H9 (cell line): ENCODE data around the gene CARM1. TPM values are rescaled to one million over a fixed set of nuclear protein-coding genes. Genes with fewer than 3 reads are reported as not detected.

Source experiments
- DNase-seq: peaks from one replicate; pipeline ENCODE4 v3.0.0-alpha.2; 2017
- H2AFZ ChIP-seq: one replicate; pipeline ENCODE4 v1.6.1; 2013; ENCODE audit warnings: mild to moderate bottlenecking, low read length, control low read depth, moderate library complexity
- H2AK5ac ChIP-seq: 2 replicates; pipeline ENCODE4 v1.6.1; 2013; ENCODE audit warnings: low read length, control low read depth, mixed read lengths; ENCODE audit not compliant: insufficient read length
- H2BK120ac ChIP-seq: one replicate; pipeline ENCODE4 v1.6.1; 2013; ENCODE audit warnings: low read depth, mild to moderate bottlenecking, low read length, control low read depth, inconsistent platforms; ENCODE audit not compliant: poor library complexity, severe bottlenecking
- H2BK12ac ChIP-seq: 2 replicates; pipeline ENCODE4 v1.6.1; 2013; ENCODE audit warnings: low read length, control low read depth, mixed read lengths, low read depth; ENCODE audit not compliant: insufficient read length
- H2BK15ac ChIP-seq: 2 replicates; pipeline ENCODE4 v1.6.1; 2013; ENCODE audit warnings: low read depth, low read length, control low read depth
- H2BK20ac ChIP-seq: one replicate; pipeline ENCODE4 v1.6.1; 2013; ENCODE audit warnings: low read depth, mild to moderate bottlenecking, low read length, control low read depth, inconsistent platforms; ENCODE audit not compliant: poor library complexity, severe bottlenecking
- H2BK5ac ChIP-seq: 2 replicates; pipeline ENCODE4 v1.6.1; 2013; ENCODE audit warnings: low read length, control low read depth, mixed read lengths; ENCODE audit not compliant: insufficient read length
- H3K14ac ChIP-seq: 2 replicates; pipeline ENCODE4 v1.6.1; 2013; ENCODE audit warnings: low read length, control low read depth; ENCODE audit not compliant: insufficient read depth
- H3K18ac ChIP-seq: 2 replicates; pipeline ENCODE4 v1.6.1; 2013; ENCODE audit warnings: low read depth, mild to moderate bottlenecking, mixed read lengths, low read length, control low read depth; ENCODE audit not compliant: insufficient read length
- H3K23ac ChIP-seq: 2 replicates; pipeline ENCODE4 v1.6.1; 2013; ENCODE audit warnings: low read length, control low read depth, mixed read lengths, low read depth; ENCODE audit not compliant: insufficient read length
- H3K23me2 ChIP-seq: 2 replicates; pipeline ENCODE4 v1.6.1; 2013; ENCODE audit warnings: low read depth, mild to moderate bottlenecking, mixed read lengths, low read length, control low read depth; ENCODE audit not compliant: insufficient read length, poor library complexity, severe bottlenecking
- H3K27ac ChIP-seq: 2 replicates; pipeline ENCODE4 v1.5.1; 2013; ENCODE audit warnings: low read length, control low read depth, mixed read lengths, low read depth; ENCODE audit not compliant: insufficient read length
- H3K27me3 ChIP-seq: 2 replicates; pipeline ENCODE4 v1.6.1; 2013; ENCODE audit warnings: low read length, control low read depth, inconsistent platforms; ENCODE audit not compliant: insufficient read depth
- H3K4ac ChIP-seq: 2 replicates; pipeline ENCODE4 v1.6.1; 2013; ENCODE audit warnings: low read depth, mild to moderate bottlenecking, control low read depth, inconsistent platforms, low read length, moderate library complexity
- H3K4me1 ChIP-seq: 2 replicates; pipeline ENCODE4 v1.6.1; 2013; ENCODE audit warnings: low read length, control low read depth, inconsistent platforms; ENCODE audit not compliant: insufficient read depth
- H3K4me2 ChIP-seq: 2 replicates; pipeline ENCODE4 v1.6.1; 2013; ENCODE audit warnings: low read length, control low read depth, mixed read lengths; ENCODE audit not compliant: insufficient read length, insufficient read depth
- H3K56ac ChIP-seq: 2 replicates; pipeline ENCODE4 v1.6.1; 2013; ENCODE audit warnings: low read depth, mild to moderate bottlenecking, mixed read lengths, low read length, control low read depth; ENCODE audit not compliant: insufficient read length
- H3K79me1 ChIP-seq: 2 replicates; pipeline ENCODE4 v1.6.1; 2013; ENCODE audit warnings: low read depth, mild to moderate bottlenecking, moderate library complexity, low read length, control low read depth, inconsistent platforms; ENCODE audit not compliant: insufficient read depth, poor library complexity, severe bottlenecking
- H3K79me2 ChIP-seq: 2 replicates; pipeline ENCODE4 v1.6.1; 2013; ENCODE audit warnings: low read length, control low read depth, inconsistent platforms; ENCODE audit not compliant: insufficient read depth
- H3K9ac ChIP-seq: 2 replicates; pipeline ENCODE4 v1.6.1; 2013; ENCODE audit warnings: low read length, control low read depth, mixed read lengths; ENCODE audit not compliant: insufficient read length; ENCODE audit errors: extremely low read depth
- H3K9me3 ChIP-seq: one replicate; pipeline ENCODE4 v1.6.1; 2013; ENCODE audit warnings: low read depth, low read length, inconsistent platforms; ENCODE audit not compliant: control insufficient read depth
- H3T11ph ChIP-seq: one replicate; pipeline ENCODE4 v1.6.1; 2013; ENCODE audit warnings: mild to moderate bottlenecking, low read length, control low read depth, inconsistent platforms
- H4K20me1 ChIP-seq: one replicate; pipeline ENCODE4 v1.6.1; 2013; ENCODE audit not compliant: control insufficient read depth, insufficient read length, insufficient read depth
- H4K5ac ChIP-seq: 2 replicates; pipeline ENCODE4 v1.6.1; 2013; ENCODE audit warnings: low read depth, mild to moderate bottlenecking, mixed read lengths, low read length, control low read depth; ENCODE audit not compliant: insufficient read length
- H4K8ac ChIP-seq: replicated peaks from 2 replicates; pipeline ENCODE4 v1.6.1; 2013; ENCODE audit warnings: low read length, control low read depth, mixed read lengths, low read depth; ENCODE audit not compliant: insufficient read length
- H4K91ac ChIP-seq: 2 replicates; pipeline ENCODE4 v1.6.1; 2013; ENCODE audit warnings: low read depth, mild to moderate bottlenecking, moderate library complexity, mixed read lengths, low read length, control low read depth; ENCODE audit not compliant: insufficient read length
- H3K27ac Mint-ChIP-seq, 3 experiments: 2 replicates in 2 of 3; 3 replicates in 1 of 3; pipeline ENCODE4 v1.8.0; 2020 to 2021; ENCODE audit warnings: mixed read lengths in 3 of 3, mild to moderate bottlenecking in 1 of 3, moderate library complexity in 1 of 3
- H3K27me3 Mint-ChIP-seq: 2 replicates; pipeline ENCODE4 v1.8.0; 2021; ENCODE audit warnings: low read depth, mild to moderate bottlenecking, moderate library complexity, mixed read lengths
- H3K36me3 Mint-ChIP-seq, 3 experiments: 2 replicates in 2 of 3; 3 replicates in 1 of 3; pipeline ENCODE4 v1.8.0; 2020 to 2021; ENCODE audit warnings: low read depth in 3 of 3, mixed read lengths in 3 of 3; ENCODE audit not compliant: insufficient read depth in 1 of 3
- H3K4me1 Mint-ChIP-seq, 2 experiments: 2 replicates each; pipeline ENCODE4 v1.8.0; 2020; ENCODE audit warnings: mixed read lengths in 2 of 2
- H3K4me3 Mint-ChIP-seq, 2 experiments: 2 replicates in 1 of 2; 3 replicates in 1 of 2; pipeline ENCODE4 v1.8.0; 2020 to 2021; ENCODE audit warnings: mild to moderate bottlenecking in 2 of 2, mixed read lengths in 2 of 2, moderate library complexity in 1 of 2
- H3K9me3 Mint-ChIP-seq, 2 experiments: 2 replicates in 1 of 2; 3 replicates in 1 of 2; pipeline ENCODE4 v1.8.0; 2020; ENCODE audit warnings: mild to moderate bottlenecking in 2 of 2, mixed read lengths in 2 of 2, moderate library complexity in 1 of 2
- WGBS: extraction: QIAGEN DNeasy Blood & Tissue Kit; methylation state at CpG from one replicate; pipeline ENCODE4 v1.1.7; 2013; ENCODE audit warnings: missing lambda C conversion rate, low lambda C conversion rate, mixed read lengths; ENCODE audit not compliant: insufficient read length; ENCODE audit errors: extremely low coverage; 5-methylcytosine and 5-hydroxymethylcytosine counted together
- total RNA-seq: library from RNA; stranded (reverse); gene quantifications from 2 replicates; pipeline ENCODE4 v1.2.1, GENCODE V29; 2021
- TF ChIP-seq, protein P1 (sequence below): fragments of 200-600 bp; sonication (generic); conservative IDR thresholded peaks from 3 replicates; pipeline ENCODE4 v1.8.0; 2021; ENCODE audit warnings: antibody characterized with exemption, mild to moderate bottlenecking

The CARM1 gene
- total RNA-seq, 1 experiment from 2014 or later: 111 TPM

DNA sequence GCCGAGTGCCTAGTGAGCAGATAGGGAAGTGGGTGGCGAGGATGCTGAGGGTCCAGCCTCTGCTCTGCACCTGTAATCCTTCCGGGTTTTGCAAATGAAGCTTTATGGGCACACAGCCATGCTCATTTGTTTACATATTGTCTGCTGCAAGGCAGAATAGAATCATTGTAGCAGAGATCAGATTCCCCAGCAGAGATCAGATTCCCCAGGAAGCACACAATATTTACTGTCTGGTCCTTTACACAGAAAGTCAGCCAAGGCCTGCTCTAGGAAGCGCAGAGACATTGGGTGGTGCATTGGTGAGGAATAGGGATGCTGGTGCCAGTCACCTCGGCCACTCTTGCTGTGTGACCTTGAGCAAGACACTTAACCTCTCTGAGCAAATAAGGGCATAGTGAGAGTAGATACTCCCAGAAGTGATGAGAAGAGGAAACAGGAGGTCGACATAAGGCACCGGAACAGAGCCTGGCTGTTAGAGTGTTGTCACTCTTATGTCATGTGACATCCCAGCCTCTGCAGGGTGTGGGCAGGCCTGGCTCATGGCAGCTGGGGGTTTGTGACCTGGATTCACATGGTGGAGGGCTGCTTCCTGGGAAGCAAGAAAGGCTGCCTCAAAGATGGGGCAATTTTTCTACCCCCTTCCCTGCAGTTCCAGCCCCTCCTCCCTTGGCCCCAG is 25.6 kb downstream of the CARM1 start:
- no CpG with 5 or more reads among the region's 7 CpGs for WGBS
- peaks cover 37 to 39% of the 10 kb centered on the region in 2 experiments for H3K4me1 Mint-ChIP-seq
- H4K20me1 ChIP-seq: no peaks in the 10 kb centered on the region
- H2BK120ac ChIP-seq: no peak overlapping the region
- H4K91ac ChIP-seq: no peak overlapping the region
- no peak overlapping the region for H3K14ac ChIP-seq
- no peaks in the 10 kb centered on the region for H3K4me1 ChIP-seq
- no peak overlapping the region for H2AFZ ChIP-seq
- peaks cover 0 to 2% (median 2%) of the 10 kb centered on the region in 3 experiments; a peak in 5 of 7 replicates for H3K36me3 Mint-ChIP-seq
- H3K18ac ChIP-seq: no peak overlapping the region
- H3K27ac ChIP-seq: no peak overlapping the region
- H2BK15ac ChIP-seq: no peak overlapping the region
- no peaks in the 10 kb centered on the region; the same call in none of the 2 replicates for H3K27me3 Mint-ChIP-seq
- H3K4ac ChIP-seq: no peak overlapping the region
- no peak overlapping the region for H3K4me3 Mint-ChIP-seq
- H3K23ac ChIP-seq: no peak overlapping the region
- H2AK5ac ChIP-seq: no peak overlapping the region
- no peaks in the 10 kb centered on the region; a peak in 1 of 5 replicates for H3K9me3 Mint-ChIP-seq
- no peak overlapping the region for H3K9ac ChIP-seq
- no peak overlapping the region for H3K56ac ChIP-seq
- H4K8ac ChIP-seq: no peak overlapping the region
- no peak overlapping the region for H2BK5ac ChIP-seq
- H3K27ac Mint-ChIP-seq: peak overlapping the region; percentile 24 to 92 (median 68); a peak in 6 of 7 replicates
- H4K5ac ChIP-seq: no peak overlapping the region
- TF ChIP-seq, protein P1, sequence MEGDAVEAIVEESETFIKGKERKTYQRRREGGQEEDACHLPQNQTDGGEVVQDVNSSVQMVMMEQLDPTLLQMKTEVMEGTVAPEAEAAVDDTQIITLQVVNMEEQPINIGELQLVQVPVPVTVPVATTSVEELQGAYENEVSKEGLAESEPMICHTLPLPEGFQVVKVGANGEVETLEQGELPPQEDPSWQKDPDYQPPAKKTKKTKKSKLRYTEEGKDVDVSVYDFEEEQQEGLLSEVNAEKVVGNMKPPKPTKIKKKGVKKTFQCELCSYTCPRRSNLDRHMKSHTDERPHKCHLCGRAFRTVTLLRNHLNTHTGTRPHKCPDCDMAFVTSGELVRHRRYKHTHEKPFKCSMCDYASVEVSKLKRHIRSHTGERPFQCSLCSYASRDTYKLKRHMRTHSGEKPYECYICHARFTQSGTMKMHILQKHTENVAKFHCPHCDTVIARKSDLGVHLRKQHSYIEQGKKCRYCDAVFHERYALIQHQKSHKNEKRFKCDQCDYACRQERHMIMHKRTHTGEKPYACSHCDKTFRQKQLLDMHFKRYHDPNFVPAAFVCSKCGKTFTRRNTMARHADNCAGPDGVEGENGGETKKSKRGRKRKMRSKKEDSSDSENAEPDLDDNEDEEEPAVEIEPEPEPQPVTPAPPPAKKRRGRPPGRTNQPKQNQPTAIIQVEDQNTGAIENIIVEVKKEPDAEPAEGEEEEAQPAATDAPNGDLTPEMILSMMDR: no peak
- no peaks in the 10 kb centered on the region for H3K27me3 ChIP-seq
- H2BK12ac ChIP-seq: no peak overlapping the region
- no peak overlapping the region for H2BK20ac ChIP-seq
- H3K9me3 ChIP-seq: no peaks in the 10 kb centered on the region
- no peaks in the 10 kb centered on the region; the same call in 1 of the 2 replicates for H3K79me2 ChIP-seq
- no peak overlapping the region for H3K4me2 ChIP-seq
- H3K23me2 ChIP-seq: no peaks in the 10 kb centered on the region
- DNase-seq: no peak
- no peaks in the 10 kb centered on the region for H3K79me1 ChIP-seq
- H3T11ph ChIP-seq: no peak overlapping the region
